Measurements from ENCODE around the gene MAML2.

Gene MAML2

GRCh38 chr11:96092511-96092910 lies 250.5 kb downstream of the MAML2 start:
- DNase-seq = no peak

GRCh38 chr11:96091476-96091875 lies 251.5 kb downstream of the MAML2 start:
- DNase-seq = no peak

GRCh38 chr11:96090711-96091110 lies 252.3 kb downstream of the MAML2 start:
- DNase-seq = no peak

- DNase-seq = no peak
Observed at GRCh38 chr11:96088914-96089313, 254.1 kb downstream of the MAML2 start.

- DNase-seq = no peak
Observed at GRCh38 chr11:96086111-96086510, 256.9 kb downstream of the MAML2 start.

- DNase-seq = no peak
Observed at GRCh38 chr11:96085319-96085930, 257.6 kb downstream of the MAML2 start.

- DNase-seq = no peak
Observed at GRCh38 chr11:96084610-96085318, 258.2 kb downstream of the MAML2 start.

- DNase-seq = no peak
Observed at GRCh38 chr11:96082936-96083335, 260.1 kb downstream of the MAML2 start.

GRCh38 chr11:96082002-96082899 lies 260.7 kb downstream of the MAML2 start:
- no peak for DNase-seq

- no peak for DNase-seq
Observed at GRCh38 chr11:96081561-96081960, 261.4 kb downstream of the MAML2 start.

GRCh38 chr11:96079691-96080090 lies 263.3 kb downstream of the MAML2 start:
- no peak for DNase-seq

- peak; percentile 45 for DNase-seq
Observed at GRCh38 chr11:96075532-96075959, 267.4 kb downstream of the MAML2 start.

- no peak for DNase-seq
Observed at GRCh38 chr11:96074551-96075310, 268.3 kb downstream of the MAML2 start.

GRCh38 chr11:96073536-96073935 lies 269.5 kb downstream of the MAML2 start:
- DNase-seq = no peak

GRCh38 chr11:96072592-96072991 lies 270.4 kb downstream of the MAML2 start:
- DNase-seq = no peak

- no peak for DNase-seq
Observed at GRCh38 chr11:96070453-96070852, 272.5 kb downstream of the MAML2 start.

GRCh38 chr11:96067160-96067559 lies 275.8 kb downstream of the MAML2 start:
- no peak for DNase-seq

GRCh38 chr11:96065379-96065778 lies 277.6 kb downstream of the MAML2 start:
- no peak for DNase-seq

GRCh38 chr11:96063886-96064285 lies 279.1 kb downstream of the MAML2 start:
- no peak for DNase-seq

GRCh38 chr11:96063053-96063452 lies 279.9 kb downstream of the MAML2 start:
- peak; percentile 41 for DNase-seq

GRCh38 chr11:96062134-96062533 lies 280.9 kb downstream of the MAML2 start:
- peak; percentile 54 for DNase-seq

GRCh38 chr11:96061730-96062129 lies 281.3 kb downstream of the MAML2 start:
- no peak for DNase-seq

- no peak for DNase-seq
Observed at GRCh38 chr11:96061069-96061468, 281.9 kb downstream of the MAML2 start.
